Measurements from ENCODE around the gene GMCL2. TPM values are rescaled to one million over a fixed set of nuclear protein-coding genes. Genes with fewer than 3 reads are reported as not detected.

GMCL2 gene, protein sequence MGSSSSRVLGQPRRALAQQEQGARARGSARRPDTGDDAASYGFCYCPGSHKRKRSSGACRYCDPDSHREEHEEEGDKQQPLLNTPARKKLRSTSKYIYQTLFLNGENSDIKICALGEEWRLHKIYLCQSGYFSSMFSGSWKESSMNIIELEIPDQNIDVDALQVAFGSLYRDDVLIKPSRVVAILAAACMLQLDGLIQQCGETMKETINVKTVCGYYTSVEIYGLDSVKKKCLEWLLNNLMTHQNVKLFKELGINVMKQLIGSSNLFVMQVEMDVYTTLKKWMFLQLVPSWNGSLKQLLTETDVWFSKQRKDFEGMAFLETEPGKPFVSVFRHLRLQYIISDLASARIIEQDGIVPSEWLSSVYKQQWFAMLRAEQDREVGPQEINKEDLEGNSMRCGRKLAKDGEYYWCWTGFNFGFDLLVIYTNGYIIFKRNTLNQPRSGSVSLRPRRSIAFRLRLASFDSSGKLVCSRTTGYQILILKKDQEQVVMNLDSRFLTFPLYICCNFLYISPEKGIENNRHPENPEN
- total RNA-seq = not detected in 2 replicates

GRCh38 chr5:178187014-178187413 is at the start of gene GMCL2:
Gene GMCL2, minus strand, starts transcription at chr5:178187371. Its CDS starts 72 bp downstream, at chr5:178187299.

DNA sequence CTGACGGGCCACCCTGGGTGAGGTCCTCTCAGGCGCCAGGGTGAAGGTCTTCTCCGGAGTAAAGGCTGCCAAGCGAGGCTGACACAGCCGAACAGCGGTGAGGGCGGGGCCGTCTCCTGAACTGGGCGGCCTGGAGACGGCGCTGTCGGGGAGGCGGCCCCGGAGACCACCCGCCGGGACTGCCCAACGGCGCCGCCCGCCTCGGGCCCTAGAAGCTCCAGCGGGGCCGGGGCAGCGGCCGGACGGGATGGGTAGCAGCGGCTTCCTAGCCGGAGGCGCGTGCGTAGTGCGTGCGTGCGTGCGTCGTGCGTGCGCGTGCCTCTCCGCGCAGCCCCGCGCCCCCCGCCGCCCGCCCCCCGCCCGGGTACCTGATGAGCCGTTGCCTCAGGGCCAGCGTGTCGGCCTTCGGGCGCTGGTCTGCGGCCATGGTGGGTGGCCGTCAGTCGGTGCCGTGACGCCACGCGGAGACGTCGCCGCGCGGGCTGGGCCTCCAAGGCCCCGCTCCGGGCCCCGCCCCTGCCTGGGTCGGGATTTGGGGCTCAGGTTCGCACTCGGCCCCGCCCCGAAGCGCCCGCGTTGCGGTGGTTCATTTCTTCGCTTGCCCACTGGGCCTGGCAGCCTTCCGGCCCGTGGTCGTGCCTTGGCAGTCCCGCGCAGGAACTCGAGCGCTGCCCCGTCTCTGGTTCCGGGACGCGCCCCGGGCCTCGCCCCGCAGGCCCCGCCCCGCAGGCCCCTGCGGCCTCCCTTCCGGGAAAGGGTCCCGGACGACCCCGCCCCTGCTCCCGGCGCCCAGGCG is 45.2 kb upstream of the GMCL2 start, which contains the start of gene PHYKPL:
Gene PHYKPL, minus strand, starts transcription at position 679 of the 796 bp plus-strand sequence. Its CDS starts 252 bp downstream, at position 427.

DNA sequence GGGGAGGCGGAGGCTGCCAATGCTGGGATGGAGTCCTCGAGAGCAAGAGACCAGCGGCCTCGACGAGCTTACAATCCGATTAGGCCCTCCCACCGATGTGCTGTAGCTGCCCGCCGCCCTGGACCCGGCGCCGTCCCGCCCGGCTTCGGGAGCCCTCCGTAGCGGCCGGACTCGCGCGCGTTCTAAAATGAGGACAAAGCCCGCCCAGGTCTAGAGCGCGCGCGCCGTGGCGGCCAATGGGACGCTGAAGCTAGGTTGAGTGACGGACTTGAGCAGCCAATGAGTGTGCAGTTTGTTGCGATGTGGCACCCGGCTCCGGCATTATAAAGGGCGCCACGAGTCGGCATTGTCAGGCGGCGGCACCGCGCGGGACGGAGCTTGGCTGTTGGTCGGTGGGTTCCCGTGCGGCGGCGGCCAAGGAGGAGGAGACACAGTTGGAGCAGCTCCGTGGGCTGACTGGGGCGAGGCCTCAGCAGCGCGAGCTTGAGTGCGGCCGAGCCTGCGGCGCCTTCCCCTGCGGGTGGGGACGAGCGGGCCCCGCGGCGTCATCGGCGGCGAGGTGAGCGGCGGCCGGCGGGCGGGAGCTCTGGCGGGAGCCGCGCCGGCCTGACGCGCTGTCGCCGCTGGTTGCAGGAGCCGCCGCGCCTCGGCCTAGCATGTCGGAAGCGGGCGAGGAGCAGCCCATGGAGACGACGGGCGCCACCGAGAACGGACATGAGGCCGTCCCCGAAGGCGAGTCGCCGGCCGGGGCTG is 17.2 kb upstream of the GMCL2 start, which contains the start of gene HNRNPAB:
Gene HNRNPAB, plus strand, starts transcription at position 352 of the 753 bp plus-strand sequence. Its CDS starts 305 bp downstream, at position 657.

DNA sequence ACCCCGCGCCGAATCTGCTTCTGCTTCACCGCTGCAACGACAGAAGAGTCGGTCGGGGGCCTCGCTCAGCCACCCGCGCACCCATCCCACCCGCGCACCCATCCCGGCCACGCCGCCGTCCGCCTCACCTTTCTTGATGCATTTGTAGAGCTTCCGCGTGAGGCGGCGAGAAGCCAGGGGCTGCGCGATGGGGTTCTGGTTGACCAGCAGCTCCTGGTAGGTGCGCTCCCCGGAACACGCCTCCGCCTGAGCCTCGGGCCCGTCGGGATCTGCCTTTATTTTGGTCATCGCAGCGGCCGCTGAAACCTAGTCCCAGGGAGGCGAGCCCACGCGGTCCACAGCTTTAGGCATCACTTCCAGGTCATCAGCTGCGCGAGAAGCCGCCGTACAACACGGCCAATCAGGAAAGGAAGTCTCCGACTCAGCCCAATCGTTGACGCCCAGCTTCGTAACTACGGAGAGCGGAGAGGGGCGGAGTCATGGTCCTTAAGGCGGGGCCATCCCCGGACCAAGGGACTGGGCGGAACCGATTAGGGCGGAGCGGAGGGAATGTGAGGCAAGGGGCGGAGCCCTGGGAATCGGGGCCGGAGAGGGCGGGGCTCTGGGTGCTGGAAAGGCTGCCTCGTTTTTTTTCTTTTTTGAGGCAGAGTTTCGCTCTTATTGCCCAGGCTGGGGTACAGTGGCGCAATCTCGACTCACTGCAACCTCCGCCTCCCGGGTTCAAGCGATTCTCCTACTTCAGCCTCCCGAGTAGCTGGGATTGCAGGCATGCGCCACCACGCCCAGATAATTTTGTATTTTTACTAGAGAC is 33.4 kb downstream of the GMCL2 start, which contains the start of gene NHP2:
Gene NHP2, minus strand, starts transcription at position 356 of the 811 bp plus-strand sequence. Its CDS starts 68 bp downstream, at position 288.

Other genes with a start within 250 kb of the GMCL2 start
- not detected in 2 replicates for gene PROP1, start 191.1 kb downstream of the GMCL2 start, total RNA-seq
- gene N4BP3, start 73.8 kb downstream of the GMCL2 start, total RNA-seq = under 0.01 and 1.4 TPM in 2 replicates
- 11.2 and 18.8 TPM in 2 replicates for gene RMND5B, start 56.4 kb downstream of the GMCL2 start, total RNA-seq
- 201 and 220 TPM in 2 replicates for gene NHP2, start 33.5 kb downstream of the GMCL2 start, total RNA-seq
- 50.1 and 68.3 TPM in 2 replicates for gene HNRNPAB, start 17.2 kb upstream of the GMCL2 start, total RNA-seq
- gene PHYKPL, start 45.4 kb upstream of the GMCL2 start, total RNA-seq = 29.1 and 30.5 TPM in 2 replicates